ENCODE results near the gene ZNF639.

DNA sequence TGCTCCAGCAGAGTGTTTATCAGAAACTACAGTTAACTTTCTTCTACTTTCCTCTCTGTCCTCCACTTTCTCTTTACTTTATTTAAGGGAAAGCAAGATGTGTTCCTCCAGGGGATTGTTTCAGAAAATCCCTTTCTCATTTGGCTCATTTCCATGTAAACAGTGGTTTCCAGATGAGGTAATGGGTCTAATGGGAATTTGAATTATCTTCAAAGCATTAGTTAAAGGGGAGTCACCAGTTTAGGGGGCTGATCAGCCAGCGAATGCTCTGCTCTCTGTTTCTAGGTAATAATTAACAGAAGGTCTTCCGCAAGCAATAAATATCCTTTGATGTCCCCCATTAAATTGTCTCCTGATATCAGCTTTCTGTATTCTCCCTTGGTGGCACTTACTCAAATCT, 30.4 kb upstream of the ZNF639 start:
- TF ChIP-seq CTCF (IDR thresholded peaks at IDR 0.05) (no peak), POLR2A (IDR thresholded peaks at IDR 0.05) (no peak)
